HG02678 (cell line): ENCODE results near the gene TRAM2.
A peak's percentile ranks its signal among the peaks of the same experiment; 100 is the strongest.

ENCODE experiments used
- ATAC-seq: cut with Tn5 transposase; IDR thresholded peaks from one replicate; pipeline ENCODE4 v1.9.1; 2021; ENCODE audit warnings: mild to moderate bottlenecking, moderate library complexity; ENCODE audit not compliant: unreplicated experiment

TRAM2 gene

DNA sequence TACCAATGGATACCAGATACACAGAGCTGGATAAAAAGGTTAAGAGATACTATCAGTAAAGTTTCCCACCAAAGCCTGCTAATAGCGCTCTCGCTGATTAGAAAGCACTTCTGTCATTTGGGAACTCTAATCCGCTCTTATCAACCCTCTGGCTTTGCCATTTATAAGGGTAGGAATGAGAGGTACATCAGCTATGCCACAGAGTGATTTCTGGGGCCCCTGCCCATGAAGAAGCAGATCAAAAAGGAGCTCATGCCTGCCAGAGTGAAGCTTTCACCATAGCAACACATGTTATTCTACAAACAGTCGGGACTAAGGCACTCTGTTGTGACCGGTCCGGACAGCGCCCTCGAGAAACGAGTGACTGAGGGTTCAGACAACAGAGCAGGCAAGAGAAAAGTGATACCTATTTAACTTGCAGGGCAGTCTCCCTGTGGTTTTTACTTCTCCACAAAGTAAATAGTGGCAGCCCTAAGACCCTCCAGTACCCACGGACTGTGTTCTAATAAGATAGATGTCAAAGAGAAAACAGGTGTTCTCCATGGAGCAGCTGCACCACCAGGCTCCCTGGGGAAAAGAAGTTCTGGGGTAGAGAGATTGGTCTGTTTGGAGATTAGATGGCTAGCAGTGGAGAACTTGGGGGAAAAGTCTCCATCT, 5.6 kb downstream of the TRAM2 start:
- no peak for ATAC-seq

DNA sequence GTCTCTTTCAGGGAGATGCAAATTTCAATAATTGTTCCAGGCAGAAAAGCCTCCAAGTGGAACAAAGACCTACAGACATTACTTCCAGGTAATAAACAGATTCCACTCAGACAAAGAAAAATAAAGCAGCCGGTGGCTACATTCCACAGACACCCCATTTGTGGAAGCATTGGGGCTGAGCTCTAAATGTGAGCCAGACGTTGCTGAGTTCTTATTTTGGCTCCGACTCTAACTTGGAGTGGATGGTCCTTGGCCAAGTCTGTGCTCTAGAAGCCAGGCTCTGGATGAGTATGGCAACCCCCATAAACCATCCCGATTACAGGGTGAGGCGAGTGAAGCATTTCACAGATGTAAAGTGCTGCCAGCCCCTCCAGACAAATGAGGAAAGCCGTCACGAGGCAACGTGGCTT, 6.6 kb downstream of the TRAM2 start:
- no peak for ATAC-seq

DNA sequence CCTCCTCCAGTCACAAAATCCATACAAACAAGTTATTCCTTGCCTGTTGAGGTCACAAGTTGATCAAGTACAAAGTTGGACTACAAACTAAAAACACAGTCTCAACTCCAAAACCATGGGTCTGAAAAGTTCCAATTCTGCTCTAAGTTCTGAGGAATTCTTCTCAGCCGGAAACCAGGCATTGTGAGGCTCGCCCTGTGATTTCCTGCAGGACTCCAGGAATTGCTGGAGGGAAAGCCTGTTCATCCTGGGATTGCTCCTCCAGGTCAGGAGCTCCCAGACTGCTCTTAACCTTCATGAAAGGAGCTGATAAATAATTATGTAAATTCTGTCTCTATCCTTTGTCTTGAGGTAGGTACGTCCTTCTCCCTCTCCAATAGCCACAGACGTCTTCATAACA, 8.5 kb downstream of the TRAM2 start:
- no peak for ATAC-seq

DNA sequence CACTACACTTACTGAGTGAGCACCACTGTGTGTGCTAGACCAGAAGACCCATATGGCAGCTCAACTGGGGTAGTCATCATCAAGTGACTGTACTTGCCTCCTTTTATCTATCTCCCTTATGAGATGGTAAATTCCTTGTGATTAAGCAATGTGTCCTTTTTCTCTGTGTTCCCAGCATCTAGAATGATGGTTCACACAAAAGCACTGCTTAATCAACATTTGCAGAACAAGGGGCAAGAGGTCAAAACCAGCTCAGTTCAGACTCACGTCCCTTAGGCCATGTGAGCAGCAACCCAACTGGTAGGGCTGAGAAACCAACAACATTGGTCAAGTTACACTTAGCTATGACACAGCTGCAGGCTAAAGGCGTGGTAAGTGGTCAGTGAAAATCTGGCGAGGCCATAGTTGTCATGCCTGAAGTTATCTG, 10.0 kb downstream of the TRAM2 start:
- no peak for ATAC-seq

DNA sequence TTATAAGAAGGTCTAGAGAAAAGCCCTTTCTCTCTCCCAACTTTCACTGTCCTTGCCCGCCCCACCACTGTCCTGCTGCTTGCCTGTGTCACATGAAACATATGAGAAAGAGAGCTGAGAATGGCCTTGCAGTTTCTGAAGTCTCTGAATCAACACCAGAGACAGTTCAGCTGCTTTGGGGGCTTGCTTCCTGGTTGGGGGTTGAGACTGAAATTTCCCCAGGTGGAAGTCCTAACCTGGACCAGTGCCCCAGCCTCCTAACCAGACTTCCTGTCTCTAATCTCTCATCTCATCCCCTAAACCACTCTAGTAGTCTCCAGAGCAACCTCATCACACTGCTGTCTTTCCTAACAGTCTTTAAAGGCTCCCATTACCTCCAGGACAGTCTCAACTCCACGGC, 10.7 kb downstream of the TRAM2 start:
- ATAC-seq = peak; percentile 82

DNA sequence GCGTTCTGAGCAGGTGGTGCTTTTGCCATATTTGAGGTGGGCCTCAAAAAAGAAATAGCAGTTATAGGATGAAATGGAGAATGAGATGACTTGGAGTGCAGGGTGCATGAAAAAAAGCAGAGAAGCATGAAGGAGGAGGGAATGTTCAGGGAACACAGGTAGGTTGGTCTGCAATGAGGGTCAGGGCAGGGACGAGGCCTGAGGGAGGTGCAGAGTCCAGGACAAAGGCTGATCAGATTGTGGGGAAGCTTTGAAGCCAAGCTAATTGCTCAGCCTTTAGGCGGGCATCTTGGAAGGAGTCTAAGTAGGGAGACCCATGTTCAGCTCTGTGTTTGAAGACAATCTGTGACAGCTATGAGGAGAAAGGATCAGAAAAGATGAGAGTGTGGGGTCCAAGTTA, 12.0 kb downstream of the TRAM2 start:
- no peak for ATAC-seq

DNA sequence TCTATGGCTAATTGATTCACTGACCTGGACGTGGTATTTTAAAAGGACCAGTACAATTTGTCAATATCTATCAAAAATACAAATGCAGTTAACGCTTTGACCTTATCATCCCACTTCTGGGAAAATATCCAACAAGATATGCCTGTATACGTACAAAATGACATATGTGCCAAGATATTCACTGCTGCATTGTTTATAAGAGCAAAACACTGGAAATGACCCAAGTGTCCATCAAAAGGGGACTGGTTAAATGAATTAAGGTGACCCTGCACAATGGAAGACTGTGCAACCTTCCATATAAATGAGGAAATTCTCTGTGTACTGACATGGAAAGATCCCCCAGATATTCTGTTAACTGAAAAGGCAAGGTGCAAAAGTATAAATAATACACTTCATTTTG, 13.9 kb downstream of the TRAM2 start:
- ATAC-seq = no peak

DNA sequence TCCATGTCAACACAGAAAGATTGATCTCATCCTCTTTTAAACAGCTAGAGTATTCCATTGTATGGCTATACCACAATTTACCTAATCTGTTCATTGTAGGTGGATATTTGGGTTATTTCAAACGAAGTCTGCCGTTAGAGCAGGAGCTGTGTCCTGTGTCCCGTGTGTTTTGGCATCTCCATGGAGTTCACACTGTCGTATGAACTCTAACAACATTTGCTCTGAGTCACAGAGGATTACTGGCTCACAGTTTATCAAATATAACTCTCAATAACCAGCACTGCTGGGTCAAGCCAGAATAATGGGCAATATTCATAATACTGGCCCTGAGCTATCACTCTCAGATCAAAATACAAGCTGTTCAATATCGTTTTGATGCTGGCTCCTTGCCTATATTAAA, 16.4 kb downstream of the TRAM2 start:
- ATAC-seq = no peak

DNA sequence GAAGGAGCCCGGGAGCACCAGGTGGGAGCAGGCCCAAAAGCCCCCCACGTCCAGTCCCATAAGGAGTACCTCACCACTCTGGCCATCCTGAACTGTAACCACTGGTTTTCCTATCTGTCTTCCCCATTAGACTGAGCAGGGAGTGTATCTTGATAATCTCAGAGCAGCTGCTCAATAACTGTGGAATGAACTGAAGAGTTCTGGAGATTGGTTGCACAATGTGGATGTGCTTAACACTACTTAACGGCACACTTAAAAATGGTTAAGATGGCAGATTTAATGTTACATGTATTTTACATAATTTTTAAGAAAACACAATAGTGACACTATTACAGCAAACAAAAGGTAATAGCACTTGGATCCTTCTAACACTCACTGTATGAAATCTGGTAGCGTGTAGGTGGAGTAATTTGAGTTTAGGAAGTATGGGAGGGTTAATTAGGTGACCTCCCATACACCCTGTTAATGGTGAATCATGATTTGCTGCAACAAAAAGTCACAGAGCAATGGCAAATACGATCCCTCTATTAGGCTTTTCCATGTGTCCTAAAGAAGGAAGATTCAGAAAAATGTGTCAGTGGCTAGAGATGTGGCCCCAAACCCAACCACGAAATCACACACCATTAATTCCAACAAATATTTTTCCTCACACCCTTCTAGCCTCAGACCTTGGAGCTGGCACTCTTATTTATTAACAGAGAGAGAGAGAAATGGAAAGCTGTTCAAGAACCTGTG, 18.4 kb downstream of the TRAM2 start:
- no peak for ATAC-seq

DNA sequence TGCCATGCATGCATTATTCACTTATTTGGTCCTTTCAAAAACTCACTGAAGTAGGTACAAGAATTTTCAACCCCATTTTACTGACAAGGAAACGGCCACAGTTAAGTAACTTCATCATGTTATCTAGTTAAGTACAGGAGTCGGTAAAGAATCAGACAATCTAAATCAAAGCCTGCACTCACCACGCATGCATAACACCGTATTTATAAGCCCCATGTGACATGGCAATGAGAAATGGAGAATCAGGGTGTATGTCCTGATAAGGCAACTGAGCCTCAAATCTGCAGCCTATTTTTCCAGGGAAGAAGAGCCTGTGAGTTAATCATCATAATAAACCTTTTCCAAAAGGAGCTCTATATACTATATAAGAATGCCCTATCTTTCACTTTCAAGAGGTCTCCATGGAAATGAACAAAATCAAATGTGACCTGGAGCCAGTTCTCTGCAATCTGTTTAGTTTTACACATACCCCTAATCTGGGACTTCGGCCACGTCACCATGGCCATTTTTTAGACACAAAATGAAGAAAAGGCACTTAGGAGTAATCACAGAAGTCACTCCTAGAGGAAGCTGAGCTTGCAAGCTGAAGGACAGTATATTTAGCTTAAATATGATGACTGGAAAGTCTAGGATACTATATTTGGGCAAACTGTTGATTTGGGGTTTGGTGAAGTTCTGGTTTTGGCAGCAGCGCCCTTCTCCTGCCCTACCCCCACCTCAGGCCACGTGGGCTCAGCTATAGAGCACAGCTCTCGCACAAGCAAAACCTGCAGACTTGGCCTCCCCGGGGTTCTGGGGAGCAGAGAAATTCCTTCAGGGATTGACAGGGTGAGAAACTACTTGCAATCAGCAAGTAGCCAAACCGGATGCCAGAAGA, 19.2 kb downstream of the TRAM2 start:
- ATAC-seq = no peak

DNA sequence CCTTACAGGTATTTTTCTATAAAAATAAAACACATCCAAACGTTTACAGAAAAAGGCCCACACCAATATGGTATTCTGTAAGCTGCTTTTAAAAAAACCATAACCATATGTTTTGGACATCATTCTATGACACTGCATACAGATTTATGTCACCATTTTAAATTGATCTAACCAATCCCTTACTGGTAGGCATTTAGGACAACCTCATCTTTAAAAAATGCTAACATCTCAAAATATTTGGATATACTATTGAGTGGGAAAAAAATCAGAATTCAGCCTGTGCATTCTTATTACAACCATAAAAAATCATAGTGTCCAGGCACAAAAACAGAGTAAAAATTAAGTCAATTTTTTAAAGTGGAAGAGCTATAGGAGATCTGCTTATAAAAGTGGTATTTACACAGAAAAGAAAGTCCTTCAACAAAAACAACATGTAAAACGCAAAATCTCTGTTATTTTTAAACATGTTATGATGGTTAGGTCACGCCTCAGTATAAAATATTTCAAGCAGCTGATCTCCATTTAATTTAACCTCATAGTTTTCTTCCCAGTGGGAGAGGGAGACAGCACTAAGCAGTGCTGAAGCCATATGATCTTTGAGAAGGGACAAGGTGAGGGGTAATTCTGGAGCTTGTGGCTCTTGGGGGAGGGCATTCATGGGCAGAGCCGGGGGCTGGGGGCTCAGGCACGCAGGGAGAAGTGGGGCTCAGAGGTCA, 21.2 kb downstream of the TRAM2 start:
- no peak for ATAC-seq

DNA sequence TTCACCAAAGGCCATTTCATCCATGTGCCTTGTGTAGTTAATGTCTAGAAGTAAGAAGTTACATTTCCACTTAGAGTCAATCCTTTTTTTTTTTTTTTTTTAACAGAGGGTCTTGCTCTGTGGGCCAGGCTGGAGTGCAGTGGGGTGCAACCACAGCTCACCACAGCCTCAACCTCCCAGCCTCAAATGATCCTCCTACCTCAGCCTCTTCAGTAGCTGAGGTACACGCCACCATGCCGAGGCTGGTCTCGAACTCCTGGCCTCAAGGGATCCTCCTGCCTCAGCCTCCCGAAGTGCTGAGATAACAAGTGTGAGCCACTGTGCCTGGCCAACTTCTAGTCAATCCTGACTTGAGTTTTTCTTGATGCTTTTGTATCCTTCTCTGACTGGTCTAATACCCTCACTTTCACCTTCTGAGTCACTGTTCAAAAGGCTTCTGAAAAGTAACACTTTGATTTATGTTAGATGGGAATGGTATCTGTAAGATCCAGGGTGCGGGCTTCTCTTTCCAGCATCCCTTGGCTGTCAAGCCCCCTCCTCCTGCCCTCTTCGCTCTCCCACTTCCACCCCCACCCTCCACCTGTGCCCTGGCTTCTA, 22.1 kb downstream of the TRAM2 start:
- no peak for ATAC-seq

DNA sequence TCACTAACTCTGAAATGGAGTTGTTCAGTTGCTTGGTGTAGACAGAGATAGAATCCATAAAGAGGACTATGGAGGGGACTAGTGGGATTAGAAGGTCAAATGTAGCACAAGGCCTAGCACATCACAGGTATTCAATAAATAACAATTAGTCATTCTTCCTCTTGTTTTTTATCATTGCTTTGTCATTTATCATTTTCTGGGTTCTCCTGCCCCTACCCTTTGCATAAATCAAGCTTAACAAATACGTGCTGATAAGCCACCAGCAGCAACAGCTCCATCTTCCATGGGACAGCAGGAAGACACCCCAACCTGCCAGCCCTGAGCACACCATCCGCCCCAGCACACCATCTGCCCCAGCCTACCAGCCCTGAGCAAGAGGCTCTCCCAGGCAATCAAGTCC, 23.1 kb downstream of the TRAM2 start:
- no peak for ATAC-seq

DNA sequence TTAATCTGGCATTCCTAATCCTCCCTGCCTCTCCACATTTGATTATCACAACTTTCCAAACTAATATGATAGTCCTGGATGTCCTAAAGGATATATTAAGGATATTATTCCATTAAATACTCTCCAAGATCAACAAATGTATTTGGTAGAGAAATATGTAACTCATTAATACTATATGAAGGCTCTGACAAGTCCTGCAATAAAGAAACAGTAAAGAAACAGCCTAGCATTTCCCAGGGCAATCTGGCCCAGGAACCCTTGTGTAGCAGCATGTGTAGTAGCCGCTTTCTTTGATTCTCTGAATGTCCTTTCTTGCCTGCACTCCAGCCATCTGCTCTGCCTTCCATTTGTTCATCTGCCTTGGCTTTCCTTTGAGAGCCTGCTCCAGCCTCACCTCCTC, 23.7 kb downstream of the TRAM2 start:
- no peak for ATAC-seq

DNA sequence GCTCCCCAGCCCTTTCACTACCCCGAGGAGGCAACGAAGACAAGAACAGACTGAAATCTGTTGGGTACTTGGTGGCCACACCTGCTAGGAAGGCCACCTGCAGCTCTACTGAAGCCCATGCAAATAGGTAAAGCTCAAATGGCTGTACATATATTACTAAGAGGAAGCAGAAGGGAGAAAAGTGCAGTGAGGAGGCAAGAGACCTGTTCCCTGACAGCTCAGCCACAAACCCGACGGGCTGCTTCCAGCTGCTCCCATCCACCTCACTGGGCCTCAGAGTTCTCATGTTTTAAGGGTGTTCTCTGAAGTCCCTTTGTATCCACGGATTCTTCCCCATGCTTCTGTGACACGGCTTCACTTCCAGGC, 24.6 kb downstream of the TRAM2 start:
- peak; percentile 96 for ATAC-seq

DNA sequence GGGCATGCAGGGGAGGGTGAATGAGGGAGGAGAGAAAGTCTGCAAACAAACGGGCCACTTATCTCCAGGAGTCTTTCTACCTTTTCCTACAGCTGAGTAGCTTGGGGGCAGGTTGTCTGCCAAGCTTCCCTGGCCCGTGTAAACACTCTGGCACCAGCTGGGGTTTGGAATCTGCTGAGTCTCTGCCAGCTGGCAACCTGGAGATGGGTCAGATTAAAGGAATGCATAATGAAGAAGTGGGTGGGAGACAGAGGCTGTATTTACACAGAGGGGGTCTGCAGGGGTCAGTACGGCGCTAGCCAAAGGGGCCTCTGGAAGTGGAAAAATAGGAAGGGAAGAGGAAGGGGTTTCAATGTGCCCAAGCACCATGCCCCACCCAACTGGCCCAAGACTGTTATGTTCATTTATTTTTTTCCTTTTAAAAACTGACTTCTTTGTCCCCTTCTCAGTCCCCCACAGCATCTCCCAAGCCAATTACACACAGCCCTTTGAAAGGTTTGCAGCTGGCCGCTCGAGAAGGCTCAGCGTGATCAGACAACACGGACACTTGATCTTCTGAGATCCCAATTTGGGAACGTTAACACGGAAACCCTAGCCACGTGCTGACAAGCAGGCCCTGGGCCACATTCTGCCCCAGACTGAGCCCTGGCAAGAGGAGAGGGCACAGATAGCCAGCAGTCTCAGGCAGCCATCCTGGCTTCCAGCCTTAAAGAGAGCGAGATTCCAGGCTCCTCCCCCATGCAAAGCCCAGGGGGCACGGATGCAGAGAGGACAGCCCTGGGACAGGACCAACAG, 25.2 kb downstream of the TRAM2 start:
- ATAC-seq = no peak

DNA sequence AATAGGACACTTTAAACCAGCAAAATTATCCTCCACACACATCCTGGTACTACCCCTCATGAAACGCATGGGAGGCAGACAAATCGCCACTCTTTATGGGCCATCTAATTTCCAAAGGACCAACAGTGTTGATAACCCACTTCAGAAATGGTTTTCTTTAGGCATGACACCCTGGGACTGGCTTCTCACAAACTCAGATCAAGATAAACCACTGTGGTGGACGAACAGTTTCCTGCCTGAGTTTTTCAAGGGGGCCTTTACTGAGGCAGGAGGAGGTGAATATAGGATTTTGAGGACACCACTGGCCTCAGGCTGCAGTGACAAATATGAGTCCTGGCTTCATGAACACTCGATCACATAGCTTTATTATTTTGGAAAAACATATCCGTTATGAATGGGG, 26.0 kb downstream of the TRAM2 start:
- ATAC-seq = no peak

DNA sequence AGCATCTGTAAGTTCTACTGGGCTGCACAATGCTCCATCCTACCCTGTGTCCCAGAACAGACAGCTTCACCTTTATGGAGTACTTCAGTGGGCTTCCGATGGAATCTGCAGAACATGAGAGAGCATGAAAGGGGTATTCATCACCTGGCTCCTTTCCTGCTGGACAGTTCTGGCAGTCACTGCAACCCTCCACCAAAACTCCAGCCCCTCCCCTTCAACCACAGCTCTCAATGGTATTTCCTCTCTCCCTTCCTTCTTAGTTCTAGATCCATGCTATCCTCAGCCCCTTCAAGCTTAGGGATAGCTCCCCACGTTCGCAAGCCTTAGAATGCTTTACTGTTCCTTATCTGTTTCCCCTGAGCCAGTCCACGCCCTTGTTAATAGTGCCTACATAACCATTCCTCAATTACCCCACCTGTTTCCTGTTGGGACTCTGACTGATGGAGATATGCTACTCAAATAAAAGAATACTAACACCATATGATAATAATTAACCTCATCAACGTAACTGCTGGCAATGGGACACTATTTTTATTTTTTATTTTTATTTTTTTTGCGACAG, 26.8 kb downstream of the TRAM2 start:
- ATAC-seq = no peak

DNA sequence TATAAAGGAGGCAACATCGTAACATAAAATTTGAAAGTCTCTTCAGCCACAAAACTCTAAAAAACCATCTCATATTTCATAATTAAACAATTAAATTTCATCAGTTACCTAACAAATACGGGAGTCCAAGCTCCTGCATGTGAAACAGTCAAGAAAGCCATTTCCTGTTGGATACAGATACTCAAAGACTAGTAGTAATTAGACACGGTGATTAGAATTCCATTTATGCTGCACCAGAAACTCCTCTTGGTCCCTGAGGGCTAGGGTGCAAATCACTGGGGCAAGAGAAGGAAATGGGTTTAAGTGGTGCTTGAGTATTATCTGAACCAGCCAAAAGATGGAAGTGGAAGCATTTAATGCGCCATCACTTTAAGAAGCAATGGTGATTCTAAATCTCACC, 27.4 kb downstream of the TRAM2 start:
- no peak for ATAC-seq

DNA sequence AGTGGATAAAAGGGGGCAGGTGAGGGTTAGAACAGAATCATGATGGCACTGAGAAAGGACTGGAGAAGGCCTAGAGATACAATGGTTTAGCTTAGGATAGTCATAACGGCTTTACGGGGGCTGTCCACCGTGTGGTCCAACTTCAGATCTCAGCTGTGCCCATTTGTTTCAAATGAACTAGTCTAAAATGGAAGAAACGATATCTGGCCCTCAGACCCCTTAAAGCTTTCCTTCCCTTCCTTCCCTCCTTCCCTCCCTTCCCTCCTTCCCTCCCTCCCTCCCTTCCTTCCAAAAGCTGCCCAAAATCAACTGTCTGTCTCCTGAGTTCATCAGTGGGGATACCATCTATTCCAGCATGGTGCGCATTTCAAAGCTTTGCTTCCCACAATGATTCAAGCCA, 27.9 kb downstream of the TRAM2 start:
- ATAC-seq = no peak
